OCI-LY1 (cell line): Measurements from ENCODE around the gene NPAS3.

Experiments
- H2AFZ ChIP-seq: fragments of 200-600 bp; sonication (generic), shearing (Covaris generic); 2 replicates; pipeline ENCODE4 v1.6.0; 2014; ENCODE audit warnings: antibody characterized with exemption, mild to moderate bottlenecking, low read length
- H3F3A ChIP-seq: fragments of 200-600 bp; sonication (generic), shearing (Covaris generic); 2 replicates; pipeline ENCODE4 v1.6.0; 2014; ENCODE audit warnings: mild to moderate bottlenecking, antibody characterized with exemption, low read length, moderate library complexity; ENCODE audit not compliant: insufficient read depth
- H3K27ac ChIP-seq: fragments of 200-600 bp; sonication (generic); 2 replicates; pipeline ENCODE4 v1.5.1; 2014; ENCODE audit warnings: low read length, mixed run types, mild to moderate bottlenecking, low read depth; ENCODE audit not compliant: poor library complexity, severe bottlenecking
- H3K27me3 ChIP-seq: fragments of 200-600 bp; sonication (generic); 2 replicates; pipeline ENCODE4 v1.6.0; 2014; ENCODE audit warnings: antibody characterized with exemption, mild to moderate bottlenecking, low read length, moderate library complexity; ENCODE audit not compliant: insufficient read depth
- H3K36me3 ChIP-seq: fragments of 200-600 bp; sonication (generic); 2 replicates; pipeline ENCODE4 v1.6.1; 2014; ENCODE audit warnings: mild to moderate bottlenecking, antibody characterized with exemption, low read length, moderate library complexity, mixed read lengths; ENCODE audit not compliant: insufficient read depth
- H3K4me1 ChIP-seq: fragments of 200-600 bp; sonication (generic); 2 replicates; pipeline ENCODE4 v1.5.1; 2014; ENCODE audit warnings: mild to moderate bottlenecking, low read length, moderate library complexity; ENCODE audit not compliant: insufficient read depth, severe bottlenecking
- H3K4me2 ChIP-seq: fragments of 200-600 bp; sonication (generic), shearing (Covaris generic); 2 replicates; pipeline ENCODE4 v1.6.1; 2014; ENCODE audit warnings: low read length
- H3K4me3 ChIP-seq: fragments of 200-600 bp; sonication (generic); 2 replicates; pipeline ENCODE4 v1.5.1; 2014; ENCODE audit warnings: low read length, low read depth, mild to moderate bottlenecking, mixed read lengths; ENCODE audit not compliant: poor library complexity, severe bottlenecking
- H3K79me2 ChIP-seq: fragments of 200-600 bp; shearing (Covaris generic); 2 replicates; pipeline ENCODE4 v1.6.1; 2016; ENCODE audit warnings: mixed run types, low read length, mixed read lengths; ENCODE audit not compliant: insufficient read depth
- H3K9ac ChIP-seq: fragments of 200-600 bp; sonication (generic), shearing (Covaris generic); 2 replicates; pipeline ENCODE4 v1.6.1; 2014; ENCODE audit warnings: mild to moderate bottlenecking, low read length, mixed read lengths
- H3K9me2 ChIP-seq: fragments of 200-600 bp; sonication (generic), shearing (Covaris generic); 2 replicates; pipeline ENCODE4 v1.6.1; 2014; ENCODE audit warnings: low read depth, mild to moderate bottlenecking, low read length, mixed read lengths
- H3K9me3 ChIP-seq: fragments of 200-600 bp; shearing (Covaris generic); 2 replicates; pipeline ENCODE4 v1.6.1; 2014; ENCODE audit warnings: low read length, mixed read lengths
- H4K20me1 ChIP-seq: fragments of 200-600 bp; sonication (generic), shearing (Covaris generic); 2 replicates; pipeline ENCODE4 v1.6.0; 2016; ENCODE audit warnings: mild to moderate bottlenecking, low read length; ENCODE audit not compliant: insufficient read depth
- CTCF ChIP-seq: fragments of 200-600 bp; sonication (generic), shearing (Covaris generic); IDR thresholded peaks from 2 replicates; pipeline ENCODE4 v1.5.1; 2017; ENCODE audit warnings: mild to moderate bottlenecking, antibody characterized with exemption, low read length, moderate library complexity, mixed read lengths
- EZH2 ChIP-seq: fragments of 200-600 bp; sonication (generic), shearing (Covaris generic); IDR thresholded peaks from 2 replicates; pipeline ENCODE4 v1.8.0; 2017; ENCODE audit warnings: borderline replicate concordance, mixed run types, mild to moderate bottlenecking, antibody characterized with exemption, low read length, moderate library complexity, mixed read lengths

Gene NPAS3

GRCh38 chr14:33777681-33778080 lies 839.0 kb downstream of the NPAS3 start:
- no peaks in the 10 kb centered on the region for H3F3A ChIP-seq
- H3K4me1 ChIP-seq, result no peaks in the 10 kb centered on the region
- no peaks in the 10 kb centered on the region for H3K79me2 ChIP-seq
- no peaks in the 10 kb centered on the region for H4K20me1 ChIP-seq
- TF ChIP-seq CTCF (no peak), EZH2 (no peak)
- H3K27me3 ChIP-seq, result 0 out of 2 replicates have a peak, but pooled peaks cover 3% of the 10 kb centered on the region
- H3K4me2 ChIP-seq, result no peak overlapping the region
- H3K9me3 ChIP-seq, result no peaks in the 10 kb centered on the region
- no peaks in the 10 kb centered on the region for H3K9me2 ChIP-seq
- no peak overlapping the region for H3K27ac ChIP-seq
- H3K4me3 ChIP-seq, result no peak overlapping the region
- H3K9ac ChIP-seq, result no peak overlapping the region
- no peak overlapping the region for H2AFZ ChIP-seq
- no peaks in the 10 kb centered on the region for H3K36me3 ChIP-seq

- Histone ChIP-seq H3F3A (no peaks in the 10 kb centered on the region), H2AFZ (no peak overlapping the region), H3K36me3 (no peaks in the 10 kb centered on the region), H3K4me2 (no peak overlapping the region), H3K4me3 (no peak overlapping the region), H3K79me2 (no peaks in the 10 kb centered on the region), H3K27ac (no peak overlapping the region), H3K27me3 (0 out of 2 replicates have a peak, but pooled peaks cover 3% of the 10 kb centered on the region), H3K4me1 (no peaks in the 10 kb centered on the region), H4K20me1 (no peaks in the 10 kb centered on the region), H3K9me3 (no peaks in the 10 kb centered on the region), H3K9me2 (no peaks in the 10 kb centered on the region), H3K9ac (no peak overlapping the region)
- no peak for TF ChIP-seq EZH2
- no peak for TF ChIP-seq CTCF
Measured at GRCh38 chr14:33780035-33780434, 841.4 kb downstream of the NPAS3 start.

GRCh38 chr14:33781236-33781635 lies 842.6 kb downstream of the NPAS3 start:
- H3K4me3 ChIP-seq, result no peak overlapping the region
- H3K9ac ChIP-seq, result no peak overlapping the region
- no peaks in the 10 kb centered on the region for H3K4me1 ChIP-seq
- H3K9me3 ChIP-seq, result no peaks in the 10 kb centered on the region
- no peaks in the 10 kb centered on the region for H3K79me2 ChIP-seq
- H2AFZ ChIP-seq, result no peak overlapping the region
- no peaks in the 10 kb centered on the region for H3K36me3 ChIP-seq
- H3K27me3 ChIP-seq, result no peaks in the 10 kb centered on the region
- no peaks in the 10 kb centered on the region for H4K20me1 ChIP-seq
- H3F3A ChIP-seq, result no peaks in the 10 kb centered on the region
- no peak overlapping the region for H3K4me2 ChIP-seq
- H3K27ac ChIP-seq, result no peak overlapping the region
- TF ChIP-seq CTCF, result no peak
- TF ChIP-seq EZH2, result no peak
- H3K9me2 ChIP-seq, result no peaks in the 10 kb centered on the region
